ENCODE results near the gene UPB1.
"Not testable (repeated sequence)": the region's sequence is repeated elsewhere in the genome, so short reads cannot be mapped to it uniquely, and the experiment has no call there.

Gene UPB1

DNA sequence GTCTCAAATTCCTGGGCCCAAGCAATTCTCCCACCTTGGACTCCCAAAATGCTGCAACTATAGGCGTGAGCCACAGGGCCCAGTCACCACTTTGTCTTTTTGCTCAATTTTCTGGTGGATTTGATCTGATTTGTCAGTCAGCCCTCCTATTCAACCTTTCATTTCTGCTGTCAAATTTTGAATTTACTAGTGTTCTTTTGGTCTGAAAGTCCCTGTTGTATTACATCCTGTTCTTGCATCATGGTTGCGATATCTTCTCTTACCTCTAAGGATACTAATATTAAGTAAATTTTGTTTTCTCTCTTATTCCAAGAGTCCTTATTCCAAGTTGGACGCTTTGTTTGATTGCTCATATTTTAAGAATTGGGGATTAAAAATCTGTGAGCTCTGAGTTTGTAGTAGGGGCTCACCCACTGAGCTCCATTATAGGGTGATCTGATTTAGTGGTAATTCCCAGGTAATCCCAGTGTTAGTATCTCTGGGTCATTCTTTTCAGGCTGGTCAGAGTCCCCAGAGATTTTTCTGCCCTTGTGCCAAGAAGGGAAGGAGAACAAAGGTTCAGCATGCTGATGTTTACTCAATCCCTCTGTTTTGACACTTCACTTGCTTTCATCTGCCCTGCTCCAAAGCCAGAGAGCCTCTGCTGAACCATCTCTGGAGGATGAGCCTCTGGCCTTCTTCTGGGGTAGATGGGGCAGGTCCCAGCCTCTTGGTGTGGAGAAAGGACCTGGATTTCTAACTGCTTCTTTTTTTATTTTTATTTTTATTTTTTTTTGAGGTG, 10.0 kb downstream of the UPB1 start:
- no peak for DNase-seq

DNA sequence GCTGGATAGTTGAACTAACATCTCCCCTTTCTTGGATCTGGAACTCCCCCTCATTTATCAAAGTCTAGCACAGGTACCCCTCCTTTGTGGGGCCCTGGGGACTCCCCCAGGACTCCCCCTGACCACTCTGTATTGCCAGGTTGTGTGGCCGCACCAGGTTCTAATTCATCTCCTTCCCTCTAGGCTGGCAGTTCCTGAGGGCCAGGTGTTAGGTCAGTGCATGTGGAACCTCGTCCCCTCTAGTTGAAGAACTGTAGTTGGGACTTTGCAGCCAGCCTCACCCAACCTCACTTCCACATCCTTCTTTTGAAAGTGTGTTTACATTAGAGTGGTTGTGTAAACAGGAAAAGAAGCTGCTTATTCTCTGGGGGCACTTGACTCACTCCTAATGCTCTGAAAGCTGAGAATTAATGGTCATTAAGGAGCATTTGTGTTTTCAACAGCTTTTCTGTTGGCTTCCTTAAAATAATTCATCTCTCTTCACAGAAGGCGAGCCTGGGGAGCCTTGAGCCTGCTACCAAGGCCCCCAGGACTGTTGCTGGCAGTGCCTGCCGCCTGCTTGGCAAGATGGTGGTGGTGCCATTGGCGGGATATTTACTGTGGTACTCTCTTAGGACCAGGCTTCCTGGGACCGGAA, 11.8 kb downstream of the UPB1 start:
- no peak for DNase-seq

DNA sequence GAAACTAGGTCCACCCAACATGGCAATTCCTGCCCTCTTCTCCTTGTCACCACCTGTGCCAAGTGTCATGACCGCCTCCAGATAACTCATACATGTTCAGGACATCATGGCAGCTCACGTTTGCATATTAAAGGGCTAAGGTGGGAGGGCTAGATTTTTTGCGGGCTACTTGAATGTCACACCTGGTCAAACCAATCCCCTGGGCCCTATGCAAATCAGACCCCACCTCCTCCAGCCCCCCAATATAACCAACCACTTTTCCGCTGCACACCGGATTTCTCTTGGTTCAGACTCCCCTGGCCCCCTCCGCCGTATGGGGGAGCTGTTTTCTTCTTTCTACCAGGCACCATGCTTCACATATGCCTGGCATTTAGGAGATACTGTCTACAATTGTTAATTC, 12.6 kb downstream of the UPB1 start:
- DNase-seq: no peak

- peak; percentile 18 for DNase-seq
These were observed 15.8 kb downstream of the UPB1 start for GRCh38 chr22:24510637-24511625.

DNA sequence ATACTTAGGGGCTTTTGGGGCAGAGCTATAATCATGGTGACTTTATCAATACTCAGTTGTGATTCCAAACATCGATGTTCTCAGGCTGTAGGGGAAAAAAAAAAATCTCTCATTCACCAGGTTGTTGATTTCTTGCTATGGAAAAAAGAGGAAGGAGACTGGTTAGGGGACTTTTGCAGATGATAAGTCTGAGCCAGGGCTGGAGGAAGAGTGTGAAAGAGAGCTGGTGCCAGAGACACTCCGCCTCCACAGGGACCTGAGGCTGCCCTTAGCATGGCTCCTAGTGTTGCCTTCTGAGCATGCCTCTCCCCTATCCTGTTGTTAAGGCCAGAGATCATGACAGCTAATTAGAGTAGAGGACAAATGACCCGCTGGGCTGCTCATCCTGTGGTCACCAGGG, 16.9 kb downstream of the UPB1 start:
- no peak for DNase-seq

- DNase-seq: no peak
These were observed 18.5 kb downstream of the UPB1 start for GRCh38 chr22:24513378-24514240.

DNA sequence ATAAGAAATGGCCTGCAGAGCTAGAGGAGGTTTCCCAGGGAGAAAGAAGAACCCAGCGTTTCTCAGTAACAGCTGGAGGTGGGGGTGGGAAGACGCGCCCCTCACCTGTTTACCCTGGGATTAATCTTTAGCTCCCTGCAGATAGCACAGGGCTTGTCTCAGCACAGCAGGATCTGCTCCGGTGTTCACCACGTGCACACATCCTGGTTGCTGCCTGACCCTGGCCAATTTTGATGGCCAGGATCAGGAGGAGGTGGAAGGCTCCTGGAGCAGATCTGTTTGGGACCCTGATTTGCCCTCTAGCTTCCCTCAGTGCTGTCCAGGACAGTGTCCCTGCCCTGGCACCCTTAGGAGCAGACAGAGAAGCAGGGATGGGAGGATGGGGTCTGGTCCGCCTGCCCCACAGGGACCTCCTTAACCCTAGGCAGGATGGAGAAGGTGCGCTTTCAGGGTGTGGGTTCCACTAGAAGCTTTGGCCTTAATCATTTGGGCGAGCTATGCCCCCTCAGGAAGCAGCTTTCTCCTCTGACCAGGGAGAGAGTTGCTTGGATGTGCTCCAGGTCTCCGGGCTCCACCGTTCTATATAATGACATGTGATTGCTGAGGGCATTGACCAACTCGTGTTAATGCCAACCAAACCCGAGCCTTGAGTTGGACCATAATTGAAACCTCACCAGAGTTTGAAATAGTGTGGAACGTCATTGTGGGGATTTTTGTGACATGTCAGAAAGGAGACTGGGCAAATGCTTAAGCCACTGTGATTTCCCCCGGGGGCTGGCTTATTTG, 19.3 kb downstream of the UPB1 start:
- no peak for DNase-seq

GRCh38 chr22:24515027-24515338, 19.9 kb downstream of the UPB1 start:
- DNase-seq: no peak

DNA sequence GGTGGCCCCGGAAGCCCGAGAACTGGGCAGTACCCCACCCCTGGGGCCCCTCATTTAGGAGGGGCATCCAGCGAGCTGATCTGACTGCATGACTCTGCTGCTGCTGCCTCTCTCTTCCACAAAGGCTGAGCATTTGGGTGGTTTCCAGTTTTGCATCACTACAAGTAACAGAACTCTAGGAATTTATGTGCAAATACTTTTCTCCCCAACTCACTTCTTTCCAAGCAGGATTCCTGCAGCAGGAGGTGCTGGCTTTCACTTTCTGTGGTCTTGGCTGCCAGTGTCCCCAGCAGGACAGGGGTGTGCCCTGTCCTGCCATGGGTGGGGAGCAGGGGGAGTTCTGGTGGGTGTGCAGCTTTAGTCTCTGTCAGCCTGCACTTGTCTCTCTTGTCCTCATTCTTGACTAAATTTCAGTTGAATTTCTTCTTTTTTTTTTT, 21.2 kb downstream of the UPB1 start:
- DNase-seq: peak; percentile 22

DNA sequence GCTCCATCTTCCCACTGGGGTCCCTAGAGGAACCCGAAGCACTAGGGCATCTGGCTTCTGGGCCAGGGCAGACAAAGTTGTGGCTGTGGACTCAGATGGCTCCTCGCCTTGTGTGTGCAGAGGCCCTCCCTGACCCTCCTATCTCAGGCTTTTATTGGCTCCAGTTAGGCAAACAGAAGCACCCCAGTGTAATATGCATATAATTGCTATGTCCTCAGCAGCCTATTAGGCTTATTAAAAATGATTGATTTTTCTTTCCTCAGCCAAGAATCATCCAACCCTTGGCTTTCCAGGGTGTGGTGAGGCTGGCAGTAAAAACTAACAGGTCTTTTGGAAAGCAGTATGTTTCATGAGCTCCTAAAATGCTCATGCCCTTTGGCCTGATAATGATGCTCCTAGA, 22.3 kb downstream of the UPB1 start:
- DNase-seq: no peak

DNA sequence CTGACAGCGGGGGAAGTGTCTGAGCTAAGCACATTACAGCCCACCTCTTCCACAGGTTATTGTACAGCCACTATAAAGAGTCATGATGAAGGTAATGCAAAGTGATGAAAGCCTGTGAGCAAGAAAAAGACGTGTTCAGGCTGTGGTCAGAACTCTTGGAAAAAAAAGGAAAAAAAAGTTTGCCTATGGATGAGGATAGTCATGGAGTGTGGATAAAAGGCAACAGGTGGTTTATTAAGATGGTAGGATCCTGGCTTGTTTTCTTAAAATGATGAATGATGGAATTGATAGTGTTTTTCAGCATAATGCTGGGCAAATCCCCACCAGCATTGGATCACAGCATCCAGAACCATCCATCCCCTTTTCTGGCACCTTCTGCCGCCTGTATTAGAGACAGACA, 23.1 kb downstream of the UPB1 start:
- DNase-seq: no peak

DNA sequence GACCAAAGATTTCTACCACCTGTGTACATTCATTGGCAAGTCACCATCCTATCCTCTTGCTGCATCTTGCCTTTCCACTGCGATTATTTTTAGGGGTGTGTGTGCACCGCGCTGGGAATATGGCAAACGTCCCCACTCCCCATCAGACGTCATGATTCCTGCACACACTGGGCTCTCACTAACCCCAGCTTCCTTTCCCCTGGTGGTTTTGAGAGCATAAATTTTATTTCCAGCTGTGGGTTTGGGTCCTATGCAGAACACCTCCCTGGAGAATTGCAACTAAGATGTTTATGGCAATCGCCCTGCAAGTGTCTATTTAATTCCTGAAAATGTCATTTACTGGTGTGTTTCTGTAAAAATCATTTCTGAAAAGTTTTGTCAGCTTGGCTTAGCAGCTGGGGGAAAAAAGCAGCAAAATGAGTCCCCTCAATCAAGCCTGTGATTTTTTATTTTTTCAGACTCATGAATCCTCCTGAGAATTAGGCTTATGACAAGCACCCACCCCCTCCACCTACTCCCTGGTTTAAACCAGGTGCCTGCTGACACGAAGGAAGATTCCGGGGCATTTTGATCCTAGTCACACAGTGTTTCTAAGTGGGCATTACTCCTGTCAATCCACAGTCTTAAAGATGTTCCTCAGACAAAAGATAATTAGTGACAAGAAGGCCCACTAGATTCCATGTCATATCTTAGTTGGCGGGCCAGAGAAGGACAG, 23.8 kb downstream of the UPB1 start:
- no peak for DNase-seq

- no peak for DNase-seq
These were observed 24.4 kb downstream of the UPB1 start for GRCh38 chr22:24519496-24519895.

GRCh38 chr22:24521791-24522245, 26.7 kb downstream of the UPB1 start:
- peak; percentile 34 for DNase-seq

DNA sequence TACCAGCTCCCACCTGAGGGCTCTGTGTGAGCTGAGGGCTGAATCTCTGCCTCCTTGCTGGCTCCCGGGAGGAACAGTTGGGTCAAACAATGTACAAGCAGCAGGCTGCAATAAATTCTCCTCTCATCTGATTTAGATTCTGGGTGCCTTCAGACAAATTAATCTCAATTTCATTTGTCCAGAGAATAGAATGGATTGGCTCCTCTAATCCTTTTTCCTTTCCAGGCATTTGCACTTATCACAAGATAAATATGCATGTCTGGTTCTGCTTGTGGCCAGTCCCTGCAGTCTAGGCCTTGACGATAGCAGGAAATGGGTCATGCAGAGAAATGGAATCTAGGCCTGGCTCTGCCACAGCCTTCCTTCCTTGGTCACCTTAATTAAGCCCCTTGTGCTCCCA, 28.7 kb downstream of the UPB1 start:
- DNase-seq: no peak

- peak; percentile 68 for DNase-seq
These were observed 30.4 kb downstream of the UPB1 start for GRCh38 chr22:24525416-24526037.

DNA sequence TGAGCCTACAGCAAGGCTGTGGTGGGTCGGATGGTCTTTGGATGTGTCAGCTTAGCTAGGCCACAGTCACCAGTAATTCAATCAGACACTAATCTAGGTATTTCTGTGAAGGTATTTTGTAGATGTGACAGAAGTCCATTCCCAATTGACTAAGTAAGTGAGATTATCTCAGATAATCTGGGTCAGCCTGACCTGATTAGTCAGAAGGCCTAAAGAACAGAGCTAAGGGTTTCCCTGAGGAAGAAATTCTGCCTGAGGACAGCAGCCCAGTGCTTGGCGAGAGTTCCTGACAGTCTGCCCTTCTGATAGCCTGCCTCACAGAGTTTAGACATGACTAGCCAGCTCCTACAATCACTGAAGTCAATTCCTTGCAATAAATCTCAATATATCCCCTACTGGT, 31.1 kb downstream of the UPB1 start:
- DNase-seq: no peak

- no peak for DNase-seq
These were observed 34.8 kb downstream of the UPB1 start for GRCh38 chr22:24529898-24530297.

DNA sequence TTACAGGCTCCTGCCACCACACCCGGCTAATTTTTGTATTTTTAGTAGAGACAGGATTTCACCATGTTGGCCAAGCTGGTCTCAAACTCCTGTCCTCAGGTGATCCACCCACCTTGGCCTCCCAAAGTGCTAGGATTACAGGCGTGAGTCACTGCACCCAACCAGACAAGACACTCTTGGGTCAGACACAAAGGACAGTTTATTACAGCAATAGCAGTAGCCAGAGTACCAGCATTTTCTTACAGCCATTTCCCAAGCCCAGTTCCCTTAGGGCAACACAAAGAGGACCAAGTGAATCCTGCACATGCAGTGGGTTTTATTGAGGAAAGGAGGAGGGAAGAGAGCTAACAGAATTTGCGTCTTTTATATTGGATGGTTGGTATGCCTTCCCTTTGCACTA, 35.8 kb downstream of the UPB1 start:
- DNase-seq: not testable (repeated sequence)

DNA sequence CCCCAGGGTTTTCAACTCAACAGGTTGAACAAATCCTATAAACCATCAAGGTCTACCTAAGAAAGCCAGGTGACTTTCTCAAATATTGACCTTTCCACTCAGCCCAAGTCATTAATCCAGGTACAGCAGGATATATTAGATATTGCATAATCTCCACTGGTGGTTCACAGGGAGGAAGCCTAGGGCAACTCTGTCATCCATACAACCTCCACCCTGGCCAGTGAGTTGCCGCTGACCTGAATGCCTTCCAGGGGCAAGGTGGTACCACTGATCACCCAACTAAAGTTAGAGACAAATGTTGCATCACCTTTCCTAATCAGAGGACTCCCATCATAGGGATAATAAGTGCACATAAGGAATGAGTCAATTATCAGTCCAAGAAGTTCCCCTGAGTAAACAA, 36.9 kb downstream of the UPB1 start:
- DNase-seq: no peak

GRCh38 chr22:24535348-24535747, 40.2 kb downstream of the UPB1 start:
- DNase-seq: no peak
